Upper lobe of right lung (tissue), 1 donor: ENCODE measurements around the gene TSSK2. TPM values are rescaled to one million over a fixed set of nuclear protein-coding genes. Genes with fewer than 3 reads are reported as not detected.

Source experiments
- ATAC-seq: fragments of 200-7000 bp; cut with Tn5 transposase; one replicate; pipeline ENCODE4 v1.9.1; 2020; ENCODE audit warnings: mild to moderate bottlenecking, moderate library complexity
- DNase-seq: peaks from one replicate; pipeline ENCODE4 v3.0.0-alpha.2; 2020
- H3K27ac ChIP-seq: fragments of 200-600 bp; one replicate; pipeline ENCODE4 v1.8.0; 2022
- H3K27me3 ChIP-seq: fragments of 200-600 bp; one replicate; pipeline ENCODE4 v1.8.0; 2022; ENCODE audit warnings: mild to moderate bottlenecking
- H3K36me3 ChIP-seq: fragments of 200-600 bp; one replicate; pipeline ENCODE4 v1.8.0; 2022
- H3K4me1 ChIP-seq: fragments of 200-600 bp; one replicate; pipeline ENCODE4 v1.8.0; 2022
- H3K4me3 ChIP-seq: fragments of 200-600 bp; one replicate; pipeline ENCODE4 v1.8.0; 2022; ENCODE audit warnings: mild to moderate bottlenecking
- H3K9me3 ChIP-seq: fragments of 200-600 bp; one replicate; pipeline ENCODE4 v1.8.0; 2022
- intact Hi-C: fragments of 100-400 bp; cut with DNase I; formaldehyde crosslinking; loops from one replicate; pipeline ENCODE4 v1.11.0; 2022
- total RNA-seq: library from RNA; stranded (reverse); fragmentation: NEBNext Ultra II Directional; extraction: Animal tissue kit (Norgen Biotek cat#: 25700); gene quantifications from one replicate; pipeline ENCODE4 v1.2.1, GENCODE V29; 2021
- TF ChIP-seq, protein P1 (sequence below): fragments of 200-600 bp; IDR thresholded peaks from one replicate; pipeline ENCODE4 v1.8.0; 2022; ENCODE audit warnings: antibody characterized with exemption
- donor health status: DM: no; HTN: yes; CAD: no; lungs with severe emphysema.

The TSSK2 gene
- total RNA-seq, 1 donor from 2014 or later, result not detected

DNA sequence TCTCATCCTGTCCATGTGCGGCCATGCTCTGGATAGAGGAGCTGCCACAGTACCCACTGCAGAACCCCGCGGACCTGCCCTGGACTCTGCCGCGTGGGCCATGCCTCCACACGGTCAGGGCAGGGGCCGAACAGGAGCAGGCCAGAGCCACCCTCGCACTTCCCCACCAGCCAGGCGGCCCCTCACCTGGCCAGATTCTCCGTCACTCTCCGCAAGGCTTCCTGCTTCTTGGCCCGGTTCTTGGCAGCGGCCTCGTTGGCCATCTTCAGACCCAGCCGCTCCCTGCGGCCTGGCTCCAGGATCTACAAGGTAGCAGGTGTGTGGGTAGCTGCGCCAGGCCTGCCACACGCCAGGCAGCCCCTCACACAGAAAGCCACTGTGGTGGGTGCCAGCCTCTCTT, 3.8 kb downstream of the TSSK2 start:
- no peak for ATAC-seq
- H3K4me3 ChIP-seq, result no peak overlapping the region
- no peaks in the 10 kb centered on the region for H3K4me1 ChIP-seq
- H3K9me3 ChIP-seq, result no peaks in the 10 kb centered on the region
- no peaks in the 10 kb centered on the region for H3K27me3 ChIP-seq
- no peak for DNase-seq
- TF ChIP-seq, protein P1, sequence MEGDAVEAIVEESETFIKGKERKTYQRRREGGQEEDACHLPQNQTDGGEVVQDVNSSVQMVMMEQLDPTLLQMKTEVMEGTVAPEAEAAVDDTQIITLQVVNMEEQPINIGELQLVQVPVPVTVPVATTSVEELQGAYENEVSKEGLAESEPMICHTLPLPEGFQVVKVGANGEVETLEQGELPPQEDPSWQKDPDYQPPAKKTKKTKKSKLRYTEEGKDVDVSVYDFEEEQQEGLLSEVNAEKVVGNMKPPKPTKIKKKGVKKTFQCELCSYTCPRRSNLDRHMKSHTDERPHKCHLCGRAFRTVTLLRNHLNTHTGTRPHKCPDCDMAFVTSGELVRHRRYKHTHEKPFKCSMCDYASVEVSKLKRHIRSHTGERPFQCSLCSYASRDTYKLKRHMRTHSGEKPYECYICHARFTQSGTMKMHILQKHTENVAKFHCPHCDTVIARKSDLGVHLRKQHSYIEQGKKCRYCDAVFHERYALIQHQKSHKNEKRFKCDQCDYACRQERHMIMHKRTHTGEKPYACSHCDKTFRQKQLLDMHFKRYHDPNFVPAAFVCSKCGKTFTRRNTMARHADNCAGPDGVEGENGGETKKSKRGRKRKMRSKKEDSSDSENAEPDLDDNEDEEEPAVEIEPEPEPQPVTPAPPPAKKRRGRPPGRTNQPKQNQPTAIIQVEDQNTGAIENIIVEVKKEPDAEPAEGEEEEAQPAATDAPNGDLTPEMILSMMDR, result no peak
- peaks cover 73% of the 10 kb centered on the region for H3K36me3 ChIP-seq
- intact Hi-C loops, result no loop called here
- no peak overlapping the region for H3K27ac ChIP-seq

DNA sequence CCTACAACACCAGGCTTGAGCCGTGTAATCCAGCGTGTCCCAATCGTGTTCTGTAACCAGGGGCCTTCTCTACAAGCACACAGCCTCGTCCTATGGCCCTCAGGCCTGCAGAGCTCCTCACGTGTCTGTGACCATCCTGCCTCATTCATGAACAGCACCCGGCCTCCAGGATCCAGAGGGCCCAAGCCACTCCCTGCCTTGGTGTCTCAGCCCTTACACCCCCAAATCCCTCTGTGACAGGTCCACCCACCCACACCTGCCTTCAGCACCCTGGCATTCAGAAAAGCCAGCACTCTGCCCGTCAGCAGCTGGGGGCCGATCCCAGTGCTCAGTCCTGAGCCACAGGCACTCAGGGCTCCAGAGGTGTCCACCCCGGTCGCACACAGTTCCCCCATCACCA, 5.8 kb downstream of the TSSK2 start:
- Histone ChIP-seq H3K36me3 (peaks cover 94% of the 10 kb centered on the region), H3K4me3 (no peak overlapping the region), H3K27me3 (no peaks in the 10 kb centered on the region), H3K27ac (no peak overlapping the region), H3K9me3 (no peaks in the 10 kb centered on the region), H3K4me1 (no peaks in the 10 kb centered on the region)
- ATAC-seq (no peak), DNase-seq (no peak)
- intact Hi-C loops, result no loop called here
- TF ChIP-seq, protein P1, result no peak

GRCh38 chr22:19137384-19138216, 6.5 kb downstream of the TSSK2 start:
- no peak overlapping the region for H3K4me3 ChIP-seq
- intact Hi-C loops, result no loop called here
- no peaks in the 10 kb centered on the region for H3K4me1 ChIP-seq
- H3K9me3 ChIP-seq, result no peaks in the 10 kb centered on the region
- ATAC-seq (no peak), DNase-seq (no peak)
- TF ChIP-seq, protein P1, result no peak
- H3K27ac ChIP-seq, result no peak overlapping the region
- H3K27me3 ChIP-seq, result no peaks in the 10 kb centered on the region
- H3K36me3 ChIP-seq, result peaks cover 99% of the 10 kb centered on the region

GRCh38 chr22:19138217-19139000, 7.3 kb downstream of the TSSK2 start:
- TF ChIP-seq, protein P1, result no peak
- Histone ChIP-seq H3K4me3 (no peak overlapping the region), H3K27me3 (no peaks in the 10 kb centered on the region), H3K9me3 (no peaks in the 10 kb centered on the region), H3K36me3 (peaks cover 92% of the 10 kb centered on the region), H3K27ac (no peak overlapping the region), H3K4me1 (peaks cover 3% of the 10 kb centered on the region)
- DNase-seq (no peak), ATAC-seq (no peak)
- intact Hi-C loops, result no loop called here

- H3K4me3 ChIP-seq, result no peak overlapping the region
- peaks cover 86% of the 10 kb centered on the region for H3K36me3 ChIP-seq
- no peak for ATAC-seq
- intact Hi-C loops, result no loop called here
- TF ChIP-seq, protein P1, result no peak
- no peak for DNase-seq
- H3K9me3 ChIP-seq, result no peaks in the 10 kb centered on the region
- H3K4me1 ChIP-seq, result peaks cover 8% of the 10 kb centered on the region
- no peak overlapping the region for H3K27ac ChIP-seq
- H3K27me3 ChIP-seq, result no peaks in the 10 kb centered on the region
Measured at GRCh38 chr22:19139001-19139356, 7.9 kb downstream of the TSSK2 start.
